DOHH2 (cell line): ENCODE data around the gene ATAD3B.

Experiments
- H3F3A ChIP-seq: fragments of 200-600 bp; sonication (generic), shearing (Covaris generic); 2 replicates; pipeline ENCODE4 v1.6.0; 2016; ENCODE audit warnings: antibody characterized with exemption, mild to moderate bottlenecking; ENCODE audit not compliant: control insufficient read depth, insufficient read depth
- H3K27ac ChIP-seq: fragments of 200-600 bp; sonication (generic); 2 replicates; pipeline ENCODE4 v1.5.1; 2014; ENCODE audit warnings: low read depth, mild to moderate bottlenecking, low read length, moderate library complexity
- H3K27me3 ChIP-seq: fragments of 200-600 bp; sonication (generic); 2 replicates; pipeline ENCODE4 v1.6.1; 2014; ENCODE audit warnings: mild to moderate bottlenecking, low read length, mixed read lengths; ENCODE audit not compliant: control insufficient read depth
- H3K36me3 ChIP-seq: fragments of 200-600 bp; sonication (generic); 2 replicates; pipeline ENCODE4 v1.6.1; 2014; ENCODE audit warnings: mild to moderate bottlenecking, low read length, moderate library complexity, mixed read lengths; ENCODE audit not compliant: control insufficient read depth
- H3K4me1 ChIP-seq: fragments of 200-600 bp; sonication (generic); 2 replicates; pipeline ENCODE4 v1.6.1; 2014; ENCODE audit warnings: mild to moderate bottlenecking, low read length, mixed read lengths; ENCODE audit not compliant: control insufficient read depth
- H3K4me2 ChIP-seq: fragments of 200-600 bp; sonication (generic); 2 replicates; pipeline ENCODE4 v1.6.0; 2014; ENCODE audit warnings: mild to moderate bottlenecking, low read length, moderate library complexity
- H3K4me3 ChIP-seq: fragments of 200-600 bp; sonication (generic); 2 replicates; pipeline ENCODE4 v1.5.1; 2014; ENCODE audit warnings: mild to moderate bottlenecking, low read length, mixed read lengths
- H3K79me2 ChIP-seq: fragments of 200-600 bp; sonication (generic); 2 replicates; pipeline ENCODE4 v1.6.1; 2014; ENCODE audit warnings: mild to moderate bottlenecking, low read length, mixed read lengths; ENCODE audit not compliant: control insufficient read depth
- H3K9me2 ChIP-seq: fragments of 200-600 bp; sonication (generic); replicated peaks from 2 replicates; pipeline ENCODE4 v1.6.1; 2014; ENCODE audit warnings: mild to moderate bottlenecking, low read length, mixed read lengths; ENCODE audit not compliant: control insufficient read depth
- H3K9me3 ChIP-seq: fragments of 200-600 bp; sonication (generic); 2 replicates; pipeline ENCODE4 v1.6.1; 2014; ENCODE audit warnings: antibody characterized with exemption, low read length, mixed read lengths; ENCODE audit not compliant: control insufficient read depth, insufficient read depth
- H4K20me1 ChIP-seq: fragments of 200-600 bp; sonication (generic); 2 replicates; pipeline ENCODE4 v1.6.0; 2014; ENCODE audit warnings: low read depth, mild to moderate bottlenecking, antibody characterized with exemption, low read length, moderate library complexity; ENCODE audit not compliant: control insufficient read depth, insufficient read depth
- CTCF ChIP-seq: fragments of 200-600 bp; sonication (generic); IDR thresholded peaks from one replicate; pipeline ENCODE4 v1.5.1; 2014; ENCODE audit warnings: antibody characterized with exemption, mild to moderate bottlenecking, low read depth, low read length; ENCODE audit not compliant: poor library complexity, severe bottlenecking
- EZH2phosphoT487 ChIP-seq: fragments of 200-600 bp; sonication (generic); IDR thresholded peaks from 2 replicates; pipeline ENCODE4 v1.6.1; 2017; ENCODE audit warnings: borderline replicate concordance, mild to moderate bottlenecking, antibody characterized with exemption, low read length, moderate library complexity, mixed read lengths

The ATAD3B gene

GRCh38 chr1:1536019-1536937 lies 64.7 kb downstream of the ATAD3B start:
- Histone ChIP-seq H3K4me1 (no peaks in the 10 kb centered on the region), H3K27me3 (no peaks in the 10 kb centered on the region), H3K36me3 (peaks cover 12% of the 10 kb centered on the region), H3K4me2 (no peak overlapping the region), H3F3A (0 out of 2 replicates have a peak, but pooled peaks cover 4% of the 10 kb centered on the region), H3K9me3 (no peaks in the 10 kb centered on the region), H4K20me1 (no peaks in the 10 kb centered on the region), H3K4me3 (no peak overlapping the region), H3K27ac (no peak overlapping the region), H3K9me2 (no peaks in the 10 kb centered on the region), H3K79me2 (no peaks in the 10 kb centered on the region)
- TF ChIP-seq EZH2phosphoT487 (no peak), CTCF (no peak)

- H3K36me3 ChIP-seq = peaks cover 16% of the 10 kb centered on the region
- no peak overlapping the region for H3K4me2 ChIP-seq
- no peaks in the 10 kb centered on the region for H3K27me3 ChIP-seq
- H3K9me2 ChIP-seq = no peaks in the 10 kb centered on the region
- no peak for TF ChIP-seq CTCF
- TF ChIP-seq EZH2phosphoT487 = no peak
- H3K9me3 ChIP-seq = no peaks in the 10 kb centered on the region
- no peak overlapping the region for H3K27ac ChIP-seq
- no peaks in the 10 kb centered on the region for H3K79me2 ChIP-seq
- H4K20me1 ChIP-seq = no peaks in the 10 kb centered on the region
- no peak overlapping the region for H3K4me3 ChIP-seq
- H3F3A ChIP-seq = 0 out of 2 replicates have a peak, but pooled peaks cover 1% of the 10 kb centered on the region
- H3K4me1 ChIP-seq = no peaks in the 10 kb centered on the region
Observed at GRCh38 chr1:1536938-1537546, 65.5 kb downstream of the ATAD3B start.

GRCh38 chr1:1537626-1538250 lies 66.2 kb downstream of the ATAD3B start:
- Histone ChIP-seq H3K4me3 (no peak overlapping the region), H3K9me2 (no peaks in the 10 kb centered on the region), H3K4me1 (no peaks in the 10 kb centered on the region), H4K20me1 (no peaks in the 10 kb centered on the region), H3K4me2 (no peak overlapping the region), H3K9me3 (no peaks in the 10 kb centered on the region), H3K36me3 (peaks cover 15% of the 10 kb centered on the region), H3F3A (no peaks in the 10 kb centered on the region), H3K27me3 (no peaks in the 10 kb centered on the region), H3K27ac (no peak overlapping the region), H3K79me2 (no peaks in the 10 kb centered on the region)
- TF ChIP-seq CTCF = no peak
- no peak for TF ChIP-seq EZH2phosphoT487
